Measurements from ENCODE around the gene ZNF425. TPM values are rescaled to one million over a fixed set of nuclear protein-coding genes. Genes with fewer than 3 reads are reported as not detected.
"Not testable (repeated sequence)": the region's sequence is repeated elsewhere in the genome, so short reads cannot be mapped to it uniquely, and the experiment has no call there.

The ZNF425 gene
- total RNA-seq, 4 donors from 2014 or later, result 1.8 to 4.8 (median 3.7) TPM

- peaks cover 0 to 28% (median 0%) of the 10 kb centered on the region in 3 donors for H3K36me3 ChIP-seq
- DNase-seq, result no peak
- H3K9me3 ChIP-seq, result no peaks in the 10 kb centered on the region
- TF ChIP-seq CTCF (IDR thresholded peaks at IDR 0.05), result no peak
- no peaks in the 10 kb centered on the region for H3K27me3 ChIP-seq
- intact Hi-C loops (cut with DNase I), result no loop called here
- WGBS, 2 donors, result 79 to 84% methylated on average over 2 of the region's 2 CpGs
- no peaks in the 10 kb centered on the region for H3K4me1 ChIP-seq
- no peak overlapping the region for H3K27ac ChIP-seq
- no peak overlapping the region for H3K4me3 ChIP-seq
Measured at GRCh38 chr7:149100821-149101220, 25.3 kb downstream of the ZNF425 start.

DNA sequence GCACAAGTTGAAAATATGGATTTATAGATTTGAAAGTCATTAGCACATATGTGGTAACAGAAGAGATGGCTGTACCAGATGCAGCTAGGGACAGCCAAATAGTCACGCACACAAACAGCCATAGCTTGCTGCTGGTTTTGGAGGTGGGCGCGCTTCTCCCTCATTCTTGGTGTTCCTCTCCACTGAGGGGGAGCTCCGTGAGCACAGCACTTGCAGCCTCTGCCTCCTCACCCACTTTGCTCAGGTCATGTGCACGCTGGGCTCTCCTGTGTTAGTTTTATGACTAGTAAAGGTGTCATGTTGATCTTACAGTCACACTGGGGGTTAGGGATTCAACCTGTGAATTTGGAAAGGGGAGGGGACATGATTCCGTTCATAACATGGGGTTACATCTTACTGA lies 27.1 kb downstream of the ZNF425 start:
- intact Hi-C loops (cut with DNase I), result no loop called here
- no peaks in the 10 kb centered on the region for H3K27me3 ChIP-seq
- no peak for DNase-seq
- no peaks in the 10 kb centered on the region for H3K9me3 ChIP-seq
- H3K36me3 ChIP-seq, result peaks cover 0 to 12% (median 0%) of the 10 kb centered on the region in 3 donors
- no peak overlapping the region for H3K27ac ChIP-seq
- TF ChIP-seq CTCF (IDR thresholded peaks at IDR 0.05) (no peak), POLR2A (IDR thresholded peaks at IDR 0.05) (no peak)
- H3K4me3 ChIP-seq, result no peak overlapping the region
- WGBS, 2 donors, result 73 to 82% methylated on average over 6 of the region's 6 CpGs
- H3K4me1 ChIP-seq, result no peaks in the 10 kb centered on the region

DNA sequence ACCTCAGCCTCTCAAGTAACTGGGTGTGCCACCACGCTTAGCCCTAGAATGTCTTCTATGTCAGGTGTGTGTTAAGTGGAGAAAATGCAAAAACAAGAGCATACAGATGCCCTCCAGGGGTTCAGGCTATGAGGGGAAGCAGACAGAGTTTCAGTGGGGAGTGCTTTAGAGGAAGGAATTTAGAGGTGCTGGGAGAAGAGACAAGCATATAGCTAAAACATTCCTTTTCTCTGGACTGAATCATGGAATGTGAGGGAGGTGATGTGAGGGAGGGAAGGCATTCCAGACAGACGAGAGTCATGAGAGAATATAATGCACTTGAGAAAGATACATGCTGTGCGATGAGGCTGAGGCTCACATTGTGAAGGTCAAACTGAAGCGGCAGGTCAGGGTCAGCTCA lies 29.0 kb downstream of the ZNF425 start:
- WGBS, 2 donors, result 84 to 85% methylated on average over 4 of the region's 4 CpGs
- no peak overlapping the region for H3K27ac ChIP-seq
- no peak for DNase-seq
- no peaks in the 10 kb centered on the region for H3K9me3 ChIP-seq
- TF ChIP-seq POLR2A (IDR thresholded peaks at IDR 0.05), result no peak
- TF ChIP-seq CTCF (IDR thresholded peaks at IDR 0.05), result no peak
- intact Hi-C loops (cut with DNase I), result no loop called here
- no peak overlapping the region for H3K4me3 ChIP-seq
- peaks cover 0 to 2% (median 0%) of the 10 kb centered on the region in 3 donors for H3K4me1 ChIP-seq
- H3K36me3 ChIP-seq, result no peaks in the 10 kb centered on the region
- H3K27me3 ChIP-seq, result no peaks in the 10 kb centered on the region

GRCh38 chr7:149093228-149093627 lies 32.9 kb downstream of the ZNF425 start:
- H3K4me3 ChIP-seq, result no peak overlapping the region
- H3K36me3 ChIP-seq, result no peaks in the 10 kb centered on the region
- peaks cover 8 to 21% (median 11%) of the 10 kb centered on the region in 3 donors for H3K4me1 ChIP-seq
- 57 to 68% methylated on average over 4 of the region's 4 CpGs for WGBS, 2 donors
- no peak for TF ChIP-seq POLR2A (IDR thresholded peaks at IDR 0.05)
- TF ChIP-seq CTCF (IDR thresholded peaks at IDR 0.05), result no peak
- no peak for DNase-seq
- intact Hi-C loops (cut with DNase I), result loop anchor here (5.0 kb wide), 1 partner anchor 86 kb away; no protein-coding TSS in a partner anchor
- no peak overlapping the region for H3K27ac ChIP-seq
- no peaks in the 10 kb centered on the region for H3K9me3 ChIP-seq
- no peaks in the 10 kb centered on the region for H3K27me3 ChIP-seq

DNA sequence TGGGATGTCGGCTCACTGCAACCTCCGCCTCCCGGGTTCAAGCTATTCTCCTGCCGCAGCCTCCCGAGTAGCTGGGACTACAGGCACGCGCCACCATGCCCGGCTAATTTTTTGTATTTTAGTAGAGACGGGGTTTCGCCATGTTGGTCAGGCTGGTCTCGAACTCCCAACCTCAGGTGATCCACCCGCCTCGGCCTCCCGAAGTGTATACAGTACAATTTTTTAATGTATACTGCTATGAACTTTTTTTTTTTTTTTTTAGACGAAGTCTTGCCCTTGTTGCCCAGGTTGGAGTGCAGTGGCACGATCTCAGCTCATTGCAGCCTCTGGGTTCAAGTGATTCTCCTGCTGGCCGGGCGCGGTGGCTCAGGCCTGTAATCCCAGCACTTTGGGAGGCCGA lies 33.9 kb downstream of the ZNF425 start:
- H3K27me3 ChIP-seq, H3K4me3 ChIP-seq, H3K36me3 ChIP-seq, DNase-seq, H3K9me3 ChIP-seq: not testable (repeated sequence)
- intact Hi-C loops (cut with DNase I), result loop anchor here (5.0 kb wide), 1 partner anchor 85 kb away; no protein-coding TSS in a partner anchor
- WGBS, 2 donors, result 88 to 97% methylated on average over 14 to 19 of the region's 20 CpGs
- peak overlapping the region in 2 of 4 donors; percentile 96 to 98 for H3K27ac ChIP-seq
- peaks cover 8 to 21% (median 11%) of the 10 kb centered on the region in 3 donors for H3K4me1 ChIP-seq
